Cardiac muscle cell (in vitro differentiated cells and primary cell): ENCODE results near the gene KIF2C. TPM values are rescaled to one million over a fixed set of nuclear protein-coding genes. Genes with fewer than 3 reads are reported as not detected.
A peak's percentile ranks its signal among the peaks of the same experiment; 100 is the strongest.
"Not testable (repeated sequence)": the region's sequence is repeated elsewhere in the genome, so short reads cannot be mapped to it uniquely, and the experiment has no call there.

Experiments used
- DNase-seq, 2 donors: peaks; one replicate each; pipeline versions ENCODE4 v3.0.0 to v3.0.0-alpha.2; 2010 to 2017; ENCODE audit warnings: low read depth in 1 of 2, low spot score in 1 of 2
- H3K27ac ChIP-seq: fragments of 200-600 bp; sonication (generic); 2 replicates; pipeline ENCODE4 v1.5.1; 2016
- H3K27me3 ChIP-seq: fragments of 200-600 bp; sonication (generic); 2 replicates; pipeline ENCODE4 v1.6.0; 2016; ENCODE audit warnings: control low read depth
- H3K36me3 ChIP-seq: fragments of 200-600 bp; sonication (generic); 2 replicates; pipeline ENCODE4 v1.5.1; 2016; ENCODE audit warnings: control low read depth
- H3K4me1 ChIP-seq: fragments of 200-600 bp; sonication (generic); 2 replicates; pipeline ENCODE4 v1.8.1; 2017; ENCODE audit warnings: low read depth, mild to moderate bottlenecking, mixed run types
- H3K4me3 ChIP-seq: fragments of 200-600 bp; sonication (generic); 2 replicates; pipeline ENCODE4 v1.5.1; 2016; ENCODE audit warnings: mild to moderate bottlenecking
- H3K9me3 ChIP-seq: fragments of 200-600 bp; sonication (generic); 2 replicates; pipeline ENCODE4 v1.5.1; 2017; ENCODE audit warnings: low read depth, mild to moderate bottlenecking, control low read depth
- CTCF ChIP-seq: IDR thresholded peaks from 2 replicates; pipeline ENCODE4 v1.5.1; 2012; ENCODE audit warnings: low read depth, mild to moderate bottlenecking, low read length
- polyA plus RNA-seq: library from polyadenylated mRNA; unstranded; fragments of >200 nt; fragmentation: Nextera tagmentation; extraction: Ambion mirVana; gene quantifications from 2 replicates; pipeline ENCODE4 v1.2.1, GENCODE V29; 2016
- total RNA-seq: library from RNA; depleted of rRNA; stranded (reverse); fragments of >200 nt; gene quantifications from 2 replicates; pipeline ENCODE4 v1.2.3, GENCODE V29; 2016

The KIF2C gene
- total and polyA plus RNA-seq, 2 experiments from 2014 or later: 10.0 to 80.8 TPM

GRCh38 chr1:44759077-44759476 is 19.4 kb downstream of the KIF2C start:
- Histone ChIP-seq H3K27me3 (no peaks in the 10 kb centered on the region), H3K36me3 (peaks cover 10% of the 10 kb centered on the region)
- TF ChIP-seq CTCF: no peak

GRCh38 chr1:44760876-44761275 is 21.2 kb downstream of the KIF2C start:
- Histone ChIP-seq H3K36me3 (peaks cover 8% of the 10 kb centered on the region), H3K9me3 (no peaks in the 10 kb centered on the region), H3K4me3 (no peak overlapping the region), H3K4me1 (no peaks in the 10 kb centered on the region), H3K27me3 (no peaks in the 10 kb centered on the region), H3K27ac (no peak overlapping the region)
- DNase-seq: no peak
- no peak for TF ChIP-seq CTCF

More at GRCh38 chr1:44759077-44759476, 19.4 kb downstream of the KIF2C start:
- Histone ChIP-seq H3K4me3 (no peak overlapping the region), H3K9me3 (no peaks in the 10 kb centered on the region), H3K27ac (no peak overlapping the region), H3K4me1 (no peaks in the 10 kb centered on the region)
- no peak for DNase-seq

- not testable (repeated sequence) for H3K27me3 ChIP-seq, H3K4me1 ChIP-seq, H3K9me3 ChIP-seq, H3K36me3 ChIP-seq, H3K4me3 ChIP-seq, DNase-seq, H3K27ac ChIP-seq
Observed at GRCh38 chr1:44766421-44766820, 26.8 kb downstream of the KIF2C start.

- peak within 1 kb of the TSS; percentile 97 for H3K27ac ChIP-seq
- H3K27me3 ChIP-seq: no peaks in the 10 kb centered on the region
- peaks cover 18% of the 10 kb centered on the region for H3K4me1 ChIP-seq
- no peak for TF ChIP-seq CTCF
- H3K4me3 ChIP-seq: peak within 1 kb of the TSS; percentile 87
- peaks cover 28% of the 10 kb centered on the region for H3K36me3 ChIP-seq
- no peaks in the 10 kb centered on the region for H3K9me3 ChIP-seq
- peak; percentile 96 to 97 for DNase-seq
Observed at GRCh38 chr1:44775078-44775929, 35.7 kb downstream of the KIF2C start, which contains the start of gene RPS8. Gene RPS8, plus strand, starts transcription at chr1:44775540. Its CDS starts 57 bp downstream, at chr1:44775597.

GRCh38 chr1:44775930-44776729 is 36.5 kb downstream of the KIF2C start:
- H3K27me3 ChIP-seq: no peaks in the 10 kb centered on the region
- peak; percentile 15 to 19 for DNase-seq
- peaks cover 18% of the 10 kb centered on the region for H3K4me1 ChIP-seq
- peak overlapping the region; percentile 97 for H3K27ac ChIP-seq
- H3K36me3 ChIP-seq: peaks cover 28% of the 10 kb centered on the region
- TF ChIP-seq CTCF: no peak
- H3K9me3 ChIP-seq: no peaks in the 10 kb centered on the region
- H3K4me3 ChIP-seq: peak overlapping the region; percentile 87

- peak overlapping the region; percentile 87 for H3K4me3 ChIP-seq
- H3K36me3 ChIP-seq: peaks cover 28% of the 10 kb centered on the region
- no peak for DNase-seq
- no peaks in the 10 kb centered on the region for H3K9me3 ChIP-seq
- H3K4me1 ChIP-seq: peaks cover 18% of the 10 kb centered on the region
- peak overlapping the region; percentile 97 for H3K27ac ChIP-seq
- no peak for TF ChIP-seq CTCF
- no peaks in the 10 kb centered on the region for H3K27me3 ChIP-seq
Observed at GRCh38 chr1:44776730-44777068, 37.1 kb downstream of the KIF2C start.
